GM18909 (cell line): ENCODE data around the gene OR6K2.
A peak's percentile ranks its signal among the peaks of the same experiment; 100 is the strongest.
"Not testable (repeated sequence)": the region's sequence is repeated elsewhere in the genome, so short reads cannot be mapped to it uniquely, and the experiment has no call there.

Source experiments
- ATAC-seq: cut with Tn5 transposase; IDR thresholded peaks from one replicate; pipeline ENCODE4 v1.9.1; 2021; ENCODE audit warnings: mild to moderate bottlenecking; ENCODE audit not compliant: unreplicated experiment, poor library complexity

OR6K2 gene, protein sequence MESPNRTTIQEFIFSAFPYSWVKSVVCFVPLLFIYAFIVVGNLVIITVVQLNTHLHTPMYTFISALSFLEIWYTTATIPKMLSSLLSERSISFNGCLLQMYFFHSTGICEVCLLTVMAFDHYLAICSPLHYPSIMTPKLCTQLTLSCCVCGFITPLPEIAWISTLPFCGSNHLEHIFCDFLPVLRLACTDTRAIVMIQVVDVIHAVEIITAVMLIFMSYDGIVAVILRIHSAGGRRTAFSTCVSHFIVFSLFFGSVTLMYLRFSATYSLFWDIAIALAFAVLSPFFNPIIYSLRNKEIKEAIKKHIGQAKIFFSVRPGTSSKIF

DNA sequence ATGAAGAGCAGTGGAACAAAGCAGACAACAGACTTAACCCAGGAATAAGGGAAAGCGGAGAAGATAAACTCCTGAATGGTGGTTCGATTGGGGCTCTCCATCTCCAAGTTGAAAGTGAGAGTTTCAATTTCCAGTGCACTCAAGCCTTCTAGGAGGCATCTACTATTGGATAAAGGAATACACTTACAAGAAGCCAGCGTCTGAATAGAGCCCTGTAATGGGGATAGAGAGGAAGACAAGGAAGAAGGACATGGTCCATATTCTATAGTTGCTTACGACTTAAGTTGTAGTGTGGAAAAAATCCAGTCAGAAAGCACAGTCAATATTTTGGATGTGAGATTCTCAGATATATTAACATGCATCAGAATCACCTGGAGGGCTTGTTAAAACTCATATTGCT is at the start of gene OR6K2:
OR6K2 (minus strand) TSS at position 101 of the 400 bp plus-strand sequence; CDS start at position 101, 0 bp downstream.
- no peak for ATAC-seq

DNA sequence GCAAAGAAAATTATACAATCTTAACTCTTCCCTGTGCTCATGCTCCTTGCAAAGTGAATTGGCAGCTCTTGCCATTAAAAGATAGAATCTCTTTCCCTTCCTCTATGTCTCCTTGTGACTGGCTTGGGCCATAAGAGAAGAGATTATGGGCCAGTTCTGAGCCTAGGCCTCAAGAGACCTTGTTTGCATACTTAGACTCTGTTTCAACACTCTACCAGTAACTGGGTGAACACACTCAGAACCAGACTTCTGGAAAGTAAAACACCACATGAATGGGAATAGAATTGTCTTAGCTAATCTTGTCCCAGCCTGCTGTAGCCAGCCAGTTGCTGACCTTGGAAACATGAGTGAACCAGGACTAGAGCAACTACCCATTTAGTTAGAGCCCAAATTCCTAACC is 35.4 kb upstream of the OR6K2 start:
- no peak for ATAC-seq

DNA sequence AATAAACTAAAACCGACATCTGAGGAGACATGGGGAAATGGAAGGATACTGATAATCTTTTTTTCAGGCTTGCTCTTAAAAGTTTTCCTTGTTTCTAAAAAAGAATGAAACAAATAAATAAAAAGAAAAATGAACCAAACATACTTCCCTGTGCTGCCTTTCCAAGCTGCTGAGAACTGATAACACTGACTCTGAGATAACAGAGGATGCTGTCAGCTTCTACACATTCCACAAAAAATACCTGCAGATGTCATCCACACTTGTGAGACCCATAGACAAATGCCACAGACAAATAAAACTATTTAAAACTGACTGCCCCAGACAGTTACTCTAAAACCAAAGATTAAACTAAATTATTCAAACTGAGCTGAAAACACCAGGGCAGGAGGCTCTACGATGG is 32.1 kb upstream of the OR6K2 start:
- no peak for ATAC-seq

DNA sequence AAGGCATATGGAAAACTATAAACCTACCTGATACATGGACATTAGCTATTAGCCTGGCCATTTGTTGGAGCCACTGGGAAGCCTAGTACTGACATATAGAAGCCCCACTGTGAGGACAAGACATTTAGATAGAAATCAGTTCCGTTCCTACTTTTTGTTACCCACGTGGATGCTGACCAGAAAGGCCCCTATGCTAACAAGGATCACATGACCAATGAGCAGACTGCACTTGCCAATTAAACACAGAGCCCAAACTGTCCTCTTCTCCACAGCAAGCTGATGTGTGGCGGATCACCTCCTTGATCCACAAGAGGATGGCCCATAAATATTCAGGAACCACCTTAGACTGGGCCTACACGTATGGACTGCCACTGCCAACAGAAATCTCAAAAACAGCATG is 31.3 kb upstream of the OR6K2 start:
- ATAC-seq, result no peak

DNA sequence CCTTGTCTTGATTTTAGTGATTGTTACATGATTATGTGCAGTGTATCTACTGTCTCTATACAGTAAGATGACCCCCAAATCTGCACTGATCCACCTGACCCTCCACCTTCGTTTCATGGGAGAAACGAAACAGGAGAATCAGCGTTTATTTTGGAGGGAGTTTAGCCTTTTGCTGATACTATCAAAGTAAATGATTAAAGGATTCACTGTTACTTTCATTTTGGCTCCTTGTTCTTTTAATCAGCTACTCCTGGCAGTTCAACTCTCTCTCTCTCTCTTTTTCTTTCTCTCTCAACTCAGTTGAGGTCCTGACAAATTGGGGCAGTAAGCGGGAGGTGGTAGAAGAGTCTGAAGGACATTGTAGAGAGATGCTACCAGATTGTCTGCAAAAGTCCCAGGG is 30.0 kb upstream of the OR6K2 start:
- no peak for ATAC-seq

DNA sequence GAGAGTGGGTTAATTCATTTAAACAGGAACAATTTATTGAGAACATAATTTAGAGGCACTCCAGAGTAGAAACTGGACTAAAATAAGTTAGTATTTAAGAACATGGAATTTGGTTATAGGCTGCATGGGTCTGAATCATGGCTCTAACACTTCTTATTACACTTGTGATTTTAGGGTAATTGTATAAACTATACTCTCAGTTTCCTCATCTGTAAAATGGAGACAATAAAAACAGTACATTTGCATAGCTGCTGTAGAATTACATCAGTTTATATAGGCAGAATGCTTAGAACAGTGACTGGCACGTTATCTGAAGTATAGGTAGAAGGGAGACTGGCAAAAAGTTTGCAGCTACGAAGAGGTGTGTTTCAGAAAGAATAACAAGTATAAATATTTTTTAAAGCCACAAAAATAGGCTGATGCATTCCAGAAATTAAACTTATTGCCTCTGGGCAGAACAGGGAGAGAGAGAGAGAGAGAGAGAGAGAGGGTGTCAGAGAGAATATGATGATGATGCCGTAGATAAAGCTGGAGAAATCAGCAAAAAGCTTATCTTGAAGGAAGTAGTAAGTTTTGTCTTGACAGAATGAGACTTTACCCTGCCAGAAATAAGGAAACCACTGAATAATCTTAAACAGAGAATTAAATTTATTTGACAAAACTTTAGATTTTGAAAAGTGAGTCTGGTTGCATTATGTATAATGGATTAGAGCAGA is 28.2 kb upstream of the OR6K2 start:
- no peak for ATAC-seq

DNA sequence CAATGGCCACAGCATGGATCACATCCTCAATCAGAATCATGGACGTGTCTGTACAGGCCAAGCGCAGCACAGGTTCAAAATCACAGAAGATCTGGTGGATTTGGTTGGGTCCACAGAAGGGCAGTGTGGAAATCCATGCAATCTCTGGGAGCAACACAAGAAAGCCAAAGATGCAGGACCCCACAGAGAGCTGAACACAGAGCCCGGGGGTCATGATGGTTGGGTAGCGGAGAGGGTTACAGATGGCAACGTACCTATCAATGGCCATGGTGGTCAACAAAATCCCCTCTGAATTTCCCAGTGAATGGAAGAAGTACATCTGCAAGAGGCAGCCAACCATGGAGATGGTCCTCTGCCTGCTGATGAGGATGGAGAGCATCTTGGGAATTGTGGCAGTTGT is 24.0 kb upstream of the OR6K2 start:
- ATAC-seq, result no peak

DNA sequence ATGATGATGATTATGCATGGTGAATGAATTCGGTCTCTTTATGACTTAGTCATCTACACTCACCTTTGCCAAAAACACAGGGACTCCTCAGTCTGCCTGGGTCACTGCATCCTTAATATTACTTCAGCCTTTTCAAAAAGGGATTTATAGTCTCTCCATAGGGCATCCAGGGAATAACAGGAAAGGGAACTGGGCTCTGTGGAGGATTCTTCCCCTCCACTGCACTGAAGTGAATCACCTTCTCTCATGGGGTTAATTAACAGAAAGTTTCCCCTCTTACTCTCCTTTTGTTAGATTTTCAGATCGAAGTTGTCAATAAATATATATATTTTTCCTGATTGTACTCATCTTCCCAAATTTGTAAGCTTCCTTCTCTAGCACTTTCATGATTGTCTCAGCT is 20.2 kb upstream of the OR6K2 start, which contains the start of gene OR6K3:
OR6K3 (minus strand) TSS at position 101 of the 400 bp plus-strand sequence. CDS start 2,605 bp downstream, outside the sequence.
- no peak for ATAC-seq

DNA sequence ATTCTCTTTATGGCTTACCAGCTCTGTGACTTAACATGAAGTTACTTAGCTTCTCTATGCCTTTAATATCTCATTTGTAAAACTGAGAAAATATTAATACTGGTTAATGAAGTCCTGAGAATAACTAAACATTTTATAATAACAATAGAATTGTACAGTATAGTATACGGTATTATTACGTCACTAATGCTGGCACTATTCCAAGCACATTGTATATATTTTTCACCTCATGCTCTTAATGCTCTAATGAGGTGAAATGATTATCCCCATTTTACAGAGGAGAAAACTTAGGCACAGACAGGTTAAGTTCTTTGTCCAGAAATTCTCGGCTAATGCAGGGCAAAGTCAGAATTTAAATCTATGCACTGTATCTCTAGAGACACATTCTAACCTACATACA is 19.2 kb upstream of the OR6K2 start:
- no peak for ATAC-seq

DNA sequence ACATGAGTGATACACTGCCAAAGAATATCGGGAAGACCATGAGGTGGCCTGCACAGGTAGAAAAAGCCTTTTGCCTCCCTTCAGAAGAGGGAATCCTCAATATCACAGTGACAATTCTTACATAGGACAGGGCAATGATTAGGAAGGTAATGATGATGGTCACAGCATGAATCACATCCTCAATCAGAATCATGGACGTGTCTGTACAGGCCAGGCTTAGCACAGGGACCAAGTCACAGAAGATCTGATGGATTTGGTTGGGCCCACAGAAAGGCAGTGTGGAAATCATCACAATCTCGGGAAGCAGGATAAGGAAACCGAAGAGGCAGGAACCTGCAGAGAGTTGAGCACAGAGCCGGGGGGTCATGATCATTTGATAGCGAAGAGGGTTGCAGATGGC is 16.9 kb upstream of the OR6K2 start:
- no peak for ATAC-seq

DNA sequence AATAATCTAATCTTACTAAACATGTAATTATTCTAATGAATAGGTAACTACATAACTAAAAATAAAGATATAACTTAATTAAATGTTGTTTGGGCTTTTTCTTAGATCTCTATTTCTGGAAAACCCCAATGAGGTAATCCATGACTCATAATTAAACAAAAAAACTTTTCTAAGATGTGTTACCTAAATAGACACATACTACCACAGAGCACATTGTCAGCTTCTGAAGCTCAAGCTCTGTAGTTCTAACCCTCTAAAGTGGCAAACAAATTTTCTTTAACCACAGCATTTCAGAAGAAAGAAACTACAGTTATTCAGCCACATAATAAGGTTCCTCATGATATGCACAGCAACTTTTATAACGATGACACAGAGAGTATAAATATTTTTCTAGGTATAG is 15.9 kb upstream of the OR6K2 start:
- peak; percentile 44 for ATAC-seq

DNA sequence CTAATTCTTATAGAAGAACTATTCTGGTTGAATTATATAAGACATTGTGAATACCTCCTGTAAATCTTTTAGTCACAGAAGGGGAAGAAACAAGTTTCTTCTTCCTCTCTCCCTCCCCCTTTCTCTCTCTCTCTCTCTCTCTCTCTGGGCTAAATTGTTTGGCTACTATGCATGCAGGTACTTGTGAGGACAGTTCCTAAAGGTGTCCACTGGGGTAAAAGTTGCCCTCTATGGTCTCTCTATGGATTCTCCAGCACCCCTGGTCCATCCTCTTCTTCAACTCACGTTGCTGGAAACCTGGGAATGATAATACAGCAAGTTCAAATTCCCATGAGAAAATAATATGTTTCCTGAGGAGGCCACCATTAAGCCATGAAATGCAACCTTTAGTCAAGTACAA is 14.3 kb upstream of the OR6K2 start:
- ATAC-seq, result no peak

DNA sequence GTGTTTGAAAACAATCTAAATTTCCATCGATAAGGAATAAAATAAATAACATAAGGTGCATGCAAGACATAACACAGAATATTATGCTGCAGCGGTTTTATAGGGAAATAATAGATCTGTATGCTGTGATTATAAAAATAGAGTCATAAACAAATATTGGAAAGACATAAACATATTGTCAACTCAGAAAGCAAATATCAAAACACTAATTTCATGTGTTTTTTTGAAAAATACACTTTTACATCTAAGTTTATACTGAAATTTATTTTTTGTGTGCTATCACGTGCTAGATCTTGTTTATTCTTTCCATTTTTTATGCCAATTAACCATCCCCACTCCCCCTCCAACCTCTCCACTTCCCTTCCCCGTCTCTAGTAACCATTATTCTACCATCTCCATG is 10.6 kb upstream of the OR6K2 start:
- ATAC-seq, result no peak

DNA sequence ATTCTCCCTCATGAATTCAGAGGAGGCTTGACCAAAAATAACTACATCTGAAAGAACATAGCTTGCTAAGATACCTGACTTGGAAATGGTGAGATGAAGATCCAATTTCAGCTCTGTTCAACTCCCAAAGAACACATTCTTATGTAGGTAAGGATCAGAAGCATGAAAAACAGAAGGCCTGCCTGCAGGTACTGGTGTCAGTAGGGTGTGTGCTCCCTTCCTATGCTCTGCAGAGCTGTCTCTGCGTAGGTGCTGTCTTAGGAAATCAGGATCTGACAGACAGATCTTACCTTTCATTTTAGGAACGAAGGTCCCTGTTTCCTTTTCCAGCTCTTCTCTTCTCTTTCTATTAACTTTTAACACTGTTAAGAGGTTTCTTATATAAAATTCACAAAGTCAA is 5.6 kb upstream of the OR6K2 start:
- no peak for ATAC-seq

DNA sequence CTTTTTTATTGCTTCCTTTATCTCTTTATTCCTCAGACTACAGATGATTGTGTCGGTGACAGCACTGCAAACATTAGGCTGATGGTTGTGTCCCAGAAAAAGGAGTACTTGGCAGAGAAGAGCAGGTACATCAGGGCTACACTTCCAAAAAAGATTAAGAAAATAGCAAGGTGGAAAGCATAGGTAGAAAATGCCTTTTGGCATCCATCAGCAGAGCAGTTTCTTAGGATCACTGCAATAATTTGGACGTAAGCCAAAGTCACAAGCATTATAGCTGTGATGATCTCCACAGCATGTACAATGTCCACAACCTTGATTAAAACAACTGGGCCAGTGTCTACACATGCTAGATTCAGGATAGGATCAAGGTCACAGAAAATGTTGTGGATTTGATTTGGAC is 5.9 kb downstream of the OR6K2 start:
- no peak for ATAC-seq

DNA sequence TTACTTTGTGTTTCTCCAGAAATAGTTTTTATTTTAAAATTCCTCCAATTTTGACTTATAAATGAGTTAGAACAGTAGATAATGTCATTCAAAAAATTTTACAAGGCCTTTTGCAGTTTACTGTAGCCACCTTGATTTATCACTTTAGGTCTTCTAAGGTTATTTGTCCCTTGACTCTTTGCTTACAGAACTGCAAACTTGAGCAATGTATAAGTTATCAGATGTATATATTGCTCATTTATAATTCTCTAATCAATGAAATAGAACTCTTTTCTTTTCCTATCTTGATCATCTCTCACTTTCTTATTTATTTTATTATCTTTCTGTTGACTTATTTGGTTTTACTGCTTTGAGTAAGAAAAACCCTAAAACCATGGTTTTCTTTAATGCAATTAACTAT is 8.1 kb downstream of the OR6K2 start:
- ATAC-seq, result no peak

DNA sequence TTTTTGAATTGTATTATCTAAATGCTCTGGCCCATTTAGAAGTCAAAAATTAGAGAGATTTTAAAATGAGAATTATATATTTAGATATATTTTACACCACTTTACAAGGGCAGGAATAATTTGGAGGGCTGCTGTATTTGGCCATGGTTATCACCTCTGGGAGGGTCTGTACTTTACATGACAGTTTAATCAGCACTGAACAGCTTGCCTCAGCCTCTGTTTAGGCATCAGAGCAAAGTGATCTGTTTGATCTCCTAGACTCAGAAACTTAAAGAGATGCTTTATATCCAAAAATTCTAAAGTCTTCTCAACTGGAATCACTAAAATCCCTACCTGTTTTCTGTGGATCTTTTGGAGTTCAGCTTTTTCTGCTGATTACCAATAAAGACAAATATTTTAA is 8.5 kb downstream of the OR6K2 start:
- no peak for ATAC-seq

DNA sequence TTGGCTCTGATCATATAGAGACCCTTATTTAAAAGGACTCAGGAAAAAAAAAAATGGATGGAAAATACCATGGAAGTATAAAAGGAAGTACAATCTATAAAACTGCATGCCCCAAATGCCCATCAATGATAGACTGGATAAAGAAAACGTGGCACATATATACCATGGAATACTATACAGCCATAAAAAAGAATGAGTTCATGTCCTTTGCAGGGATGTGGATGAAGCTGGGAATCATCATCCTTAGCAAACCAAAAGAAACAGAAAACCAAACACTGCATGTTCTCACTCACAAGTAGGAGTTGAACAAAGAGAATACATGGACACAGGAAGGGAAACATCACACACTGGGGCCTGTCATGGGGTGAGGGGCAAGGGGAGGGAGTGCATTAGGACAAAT is 9.3 kb downstream of the OR6K2 start:
- not testable (repeated sequence) for ATAC-seq

DNA sequence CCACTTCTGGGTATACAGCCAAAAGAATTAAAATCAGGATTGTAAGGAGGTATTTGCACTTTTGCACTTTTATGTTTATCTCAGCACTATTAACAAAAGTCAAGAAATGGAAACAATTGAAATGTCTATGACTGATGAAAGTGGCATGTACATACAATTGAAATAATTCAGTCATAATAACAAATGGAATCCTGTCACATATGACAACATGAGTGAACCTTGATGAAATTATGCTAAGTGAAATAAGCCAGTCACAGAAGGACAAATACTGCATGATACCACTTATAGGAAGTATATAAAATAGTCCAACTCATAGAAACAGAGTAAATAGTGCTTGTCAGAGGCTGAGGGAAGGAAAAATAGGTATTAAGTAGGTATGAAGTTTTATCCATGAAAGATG is 10.6 kb downstream of the OR6K2 start:
- no peak for ATAC-seq

DNA sequence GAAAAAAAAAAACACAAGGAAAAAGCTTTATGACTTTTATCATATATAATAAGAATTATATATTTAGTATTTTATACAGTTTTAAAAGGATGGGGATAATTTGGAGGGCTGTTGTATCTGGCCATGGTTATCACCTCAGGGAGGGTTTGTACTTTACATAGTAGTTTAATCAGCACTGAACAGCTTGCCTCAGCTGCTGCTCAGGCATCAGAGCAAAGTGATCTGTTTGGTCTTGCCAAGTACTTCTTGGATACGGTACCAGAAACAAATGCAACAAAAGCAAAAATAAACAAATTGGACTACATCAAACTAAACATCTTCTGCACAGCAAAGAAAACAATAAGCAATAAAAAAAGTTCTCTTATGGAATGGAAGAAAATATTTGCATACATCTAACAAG is 11.3 kb downstream of the OR6K2 start:
- no peak for ATAC-seq

DNA sequence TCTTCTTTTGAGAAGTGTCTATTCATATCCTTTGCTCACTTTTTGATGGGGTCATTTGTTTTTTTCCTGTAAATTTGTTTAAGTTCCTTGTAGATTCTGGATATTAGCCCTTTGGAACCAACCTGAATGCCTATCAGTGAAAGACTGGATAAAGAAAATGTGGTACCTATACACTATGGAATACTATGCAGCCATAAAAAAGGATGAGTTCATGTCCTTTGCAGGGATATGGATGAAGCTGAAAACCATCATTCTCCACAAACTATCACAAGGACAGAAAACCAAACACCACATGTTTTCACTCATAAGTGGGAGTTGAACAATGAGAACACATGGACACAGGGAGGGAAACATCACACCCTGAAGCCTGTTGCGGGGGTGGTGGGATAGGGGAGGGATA is 12.1 kb downstream of the OR6K2 start:
- ATAC-seq, result not testable (repeated sequence)

DNA sequence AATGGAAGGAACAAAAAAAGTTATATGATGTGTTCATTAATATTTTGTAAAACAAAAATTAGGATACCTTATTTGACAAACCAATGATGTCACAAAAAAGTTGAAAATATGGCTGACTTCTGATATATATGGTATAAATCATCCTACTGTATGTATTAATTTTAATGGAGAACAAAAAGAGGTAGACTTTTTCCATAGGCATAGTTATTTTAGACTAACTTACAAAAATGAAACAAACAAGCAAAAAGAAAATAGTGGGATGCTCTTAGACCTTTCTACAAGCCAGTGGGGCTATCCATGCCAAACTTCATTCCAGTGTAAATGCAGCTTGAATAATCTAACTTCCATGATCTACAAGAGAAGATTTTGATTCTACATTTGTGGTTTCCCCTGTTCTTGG is 13.4 kb downstream of the OR6K2 start:
- ATAC-seq, result no peak
